Esophagus muscularis mucosa (tissue), 4 donors: Measurements from ENCODE around the gene MYH6. TPM values are rescaled to one million over a fixed set of nuclear protein-coding genes. Genes with fewer than 3 reads are reported as not detected.
A peak's percentile ranks its signal among the peaks of the same experiment; 100 is the strongest.

Experiments used
- DNase-seq: peaks from one replicate; pipeline ENCODE4 v3.0.0-alpha.2; 2017; ENCODE audit errors: extremely low spot score
- H3K27ac ChIP-seq, 4 donors: fragments of 200-600 bp; sonication (generic); replicated peaks in 1 of 4; 1 replicate in 3 of 4; 2 replicates in 1 of 4; pipeline ENCODE4 v1.5.1; 2016 to 2019; ENCODE audit warnings: mild to moderate bottlenecking in 1 of 4
- H3K27me3 ChIP-seq, 4 donors: fragments of 200-600 bp; sonication (generic); one replicate each; pipeline versions ENCODE4 v1.5.1 to v1.6.0; 2016 to 2019
- H3K36me3 ChIP-seq, 4 donors: fragments of 200-600 bp; sonication (generic); one replicate each; pipeline ENCODE4 v1.5.1; 2016 to 2019
- H3K4me1 ChIP-seq, 4 donors: fragments of 200-600 bp; sonication (generic); one replicate each; pipeline ENCODE4 v1.5.1; 2016 to 2019
- H3K4me3 ChIP-seq, 4 donors: fragments of 200-600 bp; sonication (generic); 1 replicate in 2 of 4; 2 replicates in 2 of 4; pipeline ENCODE4 v1.5.1; 2016 to 2019; ENCODE audit warnings: mild to moderate bottlenecking in 4 of 4, moderate library complexity in 1 of 4
- H3K9me3 ChIP-seq, 4 donors: fragments of 200-600 bp; sonication (generic); 1 replicate in 3 of 4; 2 replicates in 1 of 4; pipeline ENCODE4 v1.5.1; 2016 to 2019
- CTCF ChIP-seq, 3 experiments: fragments of 200-600 bp in 2 of 3; fragments of 450-650 bp in 1 of 3; sonication (generic) in 2 of 3; IDR thresholded peaks; one replicate each; pipeline ENCODE4 v1.5.1; 2017 to 2019; ENCODE audit warnings: antibody characterized with exemption in 3 of 3, mild to moderate bottlenecking in 2 of 3, moderate library complexity in 1 of 3
- EP300 ChIP-seq: sonication (generic); formaldehyde crosslinking; IDR thresholded peaks from one replicate; pipeline ENCODE4 v1.6.1; 2017; ENCODE audit warnings: antibody characterized with exemption
- POLR2A ChIP-seq: fragments of 450-650 bp; IDR thresholded peaks from one replicate; pipeline ENCODE4 v1.6.1; 2017; ENCODE audit warnings: antibody characterized with exemption, moderate library complexity, mild to moderate bottlenecking, low read depth
- POLR2AphosphoS5 ChIP-seq, 2 donors: sonication (generic); formaldehyde crosslinking; IDR thresholded peaks; one replicate each; pipeline ENCODE4 v1.6.1; 2017; ENCODE audit warnings: antibody characterized with exemption in 2 of 2
- WGBS: methylation state at CpG from one replicate; pipeline ENCODE4 v1.1.5; 2018; 5-methylcytosine and 5-hydroxymethylcytosine counted together
- intact Hi-C: fragments of 100-400 bp; cut with DNase I; formaldehyde crosslinking; loops from one replicate; pipeline ENCODE4 v1.15.1; 2023
- total RNA-seq, 4 donors: library from RNA; depleted of rRNA; stranded (reverse); fragments of >200 nt; gene quantifications; one replicate each; pipeline versions ENCODE4 v1.1.0 to v1.2.1, GENCODE V29; 2016

Gene MYH6
- total RNA-seq, 4 donors from 2014 or later = under 0.01 to 0.06 (median under 0.01) TPM; not detected in 1

GRCh38 chr14:23353433-23353780 is 54.7 kb downstream of the MYH6 start:
- H3K27ac ChIP-seq = peak overlapping the region in 3 of 4 donors; percentile 27 to 81 (median 56)
- TF ChIP-seq POLR2A = no peak
- no peak for TF ChIP-seq CTCF (IDR thresholded peaks at IDR 0.05)
- no peak for TF ChIP-seq POLR2AphosphoS5 (IDR thresholded peaks at IDR 0.05)
- TF ChIP-seq EP300 = no peak
- no peak overlapping the region for H3K4me3 ChIP-seq
- peaks cover 10 to 26% (median 21%) of the 10 kb centered on the region in 4 donors for H3K4me1 ChIP-seq
- no peaks in the 10 kb centered on the region for H3K27me3 ChIP-seq
- intact Hi-C loops = no loop called here
- H3K9me3 ChIP-seq = no peaks in the 10 kb centered on the region
- no peak for DNase-seq
- peaks cover 0 to 23% (median 9%) of the 10 kb centered on the region in 4 donors for H3K36me3 ChIP-seq
- 73% methylated on average over 5 of the region's 5 CpGs for WGBS

- 1% methylated on average over 29 of the region's 42 CpGs for WGBS
- Histone ChIP-seq H3K27me3 (no peaks in the 10 kb centered on the region), H3K9me3 (no peaks in the 10 kb centered on the region), H3K4me1 (peaks cover 10 to 22% (median 21%) of the 10 kb centered on the region in 4 donors), H3K27ac (peak within 1 kb of the TSS; percentile 27 to 81 (median 60)), H3K4me3 (peak within 1 kb of the TSS; percentile 62 to 88 (median 70)), H3K36me3 (peaks cover 0 to 19% (median 7%) of the 10 kb centered on the region in 4 donors)
- TF ChIP-seq POLR2AphosphoS5 (IDR thresholded peaks at IDR 0.05) (peak; percentile 94), POLR2A (no peak), EP300 (no peak), CTCF (IDR thresholded peaks at IDR 0.05) (peak in 2 of 3 experiments; percentile 11 to 40)
- intact Hi-C loops = no loop called here
- no peak for DNase-seq
Observed at GRCh38 chr14:23352506-23353432, 55.3 kb downstream of the MYH6 start, which contains the start of gene SLC22A17. Gene SLC22A17, minus strand, starts transcription at chr14:23352887.

- Histone ChIP-seq H3K27me3 (no peaks in the 10 kb centered on the region), H3K4me1 (peaks cover 10 to 22% (median 21%) of the 10 kb centered on the region in 4 donors), H3K9me3 (no peaks in the 10 kb centered on the region), H3K4me3 (peak overlapping the region; percentile 62 to 88 (median 70)), H3K36me3 (peaks cover 0 to 17% (median 6%) of the 10 kb centered on the region in 4 donors), H3K27ac (peak overlapping the region; percentile 27 to 81 (median 60))
- WGBS = 13% methylated on average over 33 of the region's 61 CpGs
- intact Hi-C loops = no loop called here
- TF ChIP-seq EP300 (no peak), POLR2A (no peak), CTCF (IDR thresholded peaks at IDR 0.05) (no peak), POLR2AphosphoS5 (IDR thresholded peaks at IDR 0.05) (no peak)
- DNase-seq = no peak
Observed at GRCh38 chr14:23351681-23352505, 56.2 kb downstream of the MYH6 start.

- Histone ChIP-seq H3K36me3 (peaks cover 0 to 12% (median 5%) of the 10 kb centered on the region in 4 donors), H3K4me1 (peaks cover 13 to 22% (median 21%) of the 10 kb centered on the region in 4 donors), H3K27ac (no peak overlapping the region), H3K9me3 (no peaks in the 10 kb centered on the region), H3K27me3 (no peaks in the 10 kb centered on the region), H3K4me3 (no peak overlapping the region)
- TF ChIP-seq POLR2A (no peak), POLR2AphosphoS5 (IDR thresholded peaks at IDR 0.05) (no peak), CTCF (IDR thresholded peaks at IDR 0.05) (no peak), EP300 (no peak)
- no peak for DNase-seq
- WGBS = 92% methylated on average over 8 of the region's 8 CpGs
- intact Hi-C loops = no loop called here
Observed at GRCh38 chr14:23349156-23349845, 58.8 kb downstream of the MYH6 start.
